MM.1S (cell line): Measurements from ENCODE around the gene CDH7.

Source experiments
- EZH2 ChIP-seq: fragments of 300-600 bp; sonication (generic); optimal IDR thresholded peaks from 2 replicates; pipeline ENCODE3; 2017; ENCODE audit warnings: low read depth, mild to moderate bottlenecking, antibody characterized with exemption, low read length, mixed read lengths
- EZH2phosphoT487 ChIP-seq: fragments of 300-600 bp; sonication (generic); IDR thresholded peaks from 2 replicates; pipeline ENCODE4 v1.6.1; 2018; ENCODE audit warnings: antibody characterized with exemption, low read length
- TF ChIP-seq, protein P1 (sequence below): fragments of 300-600 bp; sonication (generic); IDR thresholded peaks from 2 replicates; pipeline ENCODE4 v1.5.1; 2016; ENCODE audit warnings: antibody characterized with exemption, low read length, mixed read lengths

DNA sequence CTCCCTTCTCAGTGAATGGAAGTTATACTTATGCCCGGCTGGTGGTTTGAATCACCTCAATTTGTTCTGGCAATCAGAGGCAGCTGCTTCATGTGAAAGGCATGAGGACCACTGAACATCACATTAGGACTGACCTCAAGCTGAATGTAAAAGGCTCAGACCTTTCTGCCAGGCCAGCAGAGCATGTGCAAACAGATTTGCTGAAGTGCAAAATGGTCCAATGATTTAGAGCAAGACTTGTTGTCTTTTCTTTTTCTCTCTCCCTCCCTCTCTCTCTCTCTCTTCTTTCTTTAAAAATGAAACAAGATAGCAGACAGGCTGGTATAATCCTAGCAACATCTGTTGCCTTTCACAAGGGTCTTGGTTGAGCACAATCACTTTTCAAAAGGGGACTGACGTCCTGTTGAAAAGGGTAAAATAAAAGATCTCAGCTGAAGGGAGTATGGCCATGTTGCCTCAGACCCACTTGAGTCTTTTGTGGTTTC, 13.3 kb upstream of the CDH7 start:
- TF ChIP-seq, protein P1, sequence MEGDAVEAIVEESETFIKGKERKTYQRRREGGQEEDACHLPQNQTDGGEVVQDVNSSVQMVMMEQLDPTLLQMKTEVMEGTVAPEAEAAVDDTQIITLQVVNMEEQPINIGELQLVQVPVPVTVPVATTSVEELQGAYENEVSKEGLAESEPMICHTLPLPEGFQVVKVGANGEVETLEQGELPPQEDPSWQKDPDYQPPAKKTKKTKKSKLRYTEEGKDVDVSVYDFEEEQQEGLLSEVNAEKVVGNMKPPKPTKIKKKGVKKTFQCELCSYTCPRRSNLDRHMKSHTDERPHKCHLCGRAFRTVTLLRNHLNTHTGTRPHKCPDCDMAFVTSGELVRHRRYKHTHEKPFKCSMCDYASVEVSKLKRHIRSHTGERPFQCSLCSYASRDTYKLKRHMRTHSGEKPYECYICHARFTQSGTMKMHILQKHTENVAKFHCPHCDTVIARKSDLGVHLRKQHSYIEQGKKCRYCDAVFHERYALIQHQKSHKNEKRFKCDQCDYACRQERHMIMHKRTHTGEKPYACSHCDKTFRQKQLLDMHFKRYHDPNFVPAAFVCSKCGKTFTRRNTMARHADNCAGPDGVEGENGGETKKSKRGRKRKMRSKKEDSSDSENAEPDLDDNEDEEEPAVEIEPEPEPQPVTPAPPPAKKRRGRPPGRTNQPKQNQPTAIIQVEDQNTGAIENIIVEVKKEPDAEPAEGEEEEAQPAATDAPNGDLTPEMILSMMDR, result no peak
- TF ChIP-seq EZH2, result no peak
- TF ChIP-seq EZH2phosphoT487, result no peak
